ENCODE data around the gene C1RL.

Gene C1RL

DNA sequence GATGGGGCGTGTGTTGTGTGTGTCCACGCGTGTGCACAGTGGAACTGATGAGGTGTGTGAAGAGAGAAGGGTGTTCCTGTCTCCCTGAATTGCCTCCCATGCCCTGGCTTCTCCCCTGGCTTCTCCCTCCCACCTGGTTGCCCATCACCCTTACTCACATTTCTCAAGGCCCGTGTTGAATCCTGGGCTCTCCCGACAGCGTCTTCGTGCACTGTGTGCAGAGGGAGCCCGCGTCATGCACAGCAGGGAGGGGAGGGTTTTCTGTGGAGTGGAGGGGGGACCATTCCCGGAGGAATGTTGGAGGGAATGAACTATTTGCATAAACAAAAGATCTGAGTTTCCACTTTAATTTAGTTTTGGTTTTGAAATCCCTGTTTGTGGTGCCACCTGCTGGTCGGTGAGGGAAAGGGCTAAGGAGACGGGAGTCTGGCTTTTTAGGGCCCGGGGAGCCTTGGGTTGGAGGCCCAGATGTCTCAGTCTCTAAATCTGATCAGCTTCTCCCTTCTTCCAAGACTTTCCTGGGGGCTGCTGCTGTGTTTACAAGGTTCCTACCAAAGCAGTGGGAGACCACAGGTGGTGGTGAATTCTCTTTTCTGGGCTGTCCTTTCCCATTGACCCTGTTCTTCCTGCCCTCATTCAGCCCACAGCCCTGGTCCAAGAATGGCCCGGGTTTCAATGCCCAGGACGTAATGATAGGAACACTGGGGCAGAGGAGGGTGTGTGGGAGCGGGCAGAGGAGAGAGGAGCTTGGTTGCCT lies 16.6 kb downstream of the C1RL start, which contains the start of gene C1R:
C1R (minus strand) TSS at position 217 of the 757 bp plus-strand sequence; CDS start at position 160, 57 bp downstream.
- DNase-seq (ENCODE audit: low read depth) = peak; percentile 70

DNA sequence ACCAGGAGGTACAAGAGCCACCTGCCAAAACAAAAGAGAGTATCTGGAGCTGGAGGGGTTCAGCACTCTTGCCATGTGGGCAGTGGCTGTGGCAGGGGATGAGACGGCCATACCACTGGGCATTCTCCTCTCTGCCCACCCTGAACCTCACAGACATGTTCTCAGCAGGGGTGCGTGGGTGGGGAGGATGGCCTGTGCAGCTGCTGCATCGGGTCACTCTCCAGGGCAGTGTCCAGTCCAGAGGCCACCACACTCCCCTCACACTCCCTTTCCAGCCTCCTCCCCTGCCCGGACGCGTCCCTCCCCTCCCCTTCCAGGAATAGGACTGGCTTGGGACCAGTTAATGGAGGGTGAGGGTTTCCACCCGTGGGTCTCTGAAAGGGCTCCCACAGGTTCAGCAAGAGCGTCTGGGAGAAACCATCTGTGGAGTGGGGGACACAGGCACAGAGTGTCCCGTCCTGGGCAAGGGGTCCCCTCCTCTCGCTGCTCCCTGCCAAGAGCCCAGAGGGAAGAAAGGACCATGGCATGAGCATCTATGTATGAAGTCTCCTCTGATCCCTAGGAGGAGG lies 17.3 kb downstream of the C1RL start:
- DNase-seq (ENCODE audit: low read depth) = no peak

DNA sequence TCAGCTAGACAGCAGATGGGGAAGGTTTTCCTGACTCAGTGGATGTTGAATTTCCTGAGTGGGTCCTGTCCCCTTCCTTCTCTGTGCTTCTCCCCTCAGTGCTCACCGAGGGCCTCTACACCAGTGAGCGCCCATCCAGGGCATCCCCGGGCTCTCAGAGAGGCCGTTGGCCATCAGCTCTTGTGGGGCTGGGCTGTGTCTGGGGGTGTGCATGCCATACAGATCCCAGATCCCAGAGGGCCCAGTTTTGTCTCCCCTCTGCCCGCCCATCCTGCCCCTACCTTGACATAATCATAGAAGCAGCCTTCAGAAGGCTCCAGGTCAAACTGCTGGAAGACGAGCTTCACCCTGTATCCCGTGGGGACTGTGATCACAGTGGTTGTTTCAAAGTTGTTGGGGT lies 17.8 kb downstream of the C1RL start:
- no peak for DNase-seq (ENCODE audit: low read depth)

DNA sequence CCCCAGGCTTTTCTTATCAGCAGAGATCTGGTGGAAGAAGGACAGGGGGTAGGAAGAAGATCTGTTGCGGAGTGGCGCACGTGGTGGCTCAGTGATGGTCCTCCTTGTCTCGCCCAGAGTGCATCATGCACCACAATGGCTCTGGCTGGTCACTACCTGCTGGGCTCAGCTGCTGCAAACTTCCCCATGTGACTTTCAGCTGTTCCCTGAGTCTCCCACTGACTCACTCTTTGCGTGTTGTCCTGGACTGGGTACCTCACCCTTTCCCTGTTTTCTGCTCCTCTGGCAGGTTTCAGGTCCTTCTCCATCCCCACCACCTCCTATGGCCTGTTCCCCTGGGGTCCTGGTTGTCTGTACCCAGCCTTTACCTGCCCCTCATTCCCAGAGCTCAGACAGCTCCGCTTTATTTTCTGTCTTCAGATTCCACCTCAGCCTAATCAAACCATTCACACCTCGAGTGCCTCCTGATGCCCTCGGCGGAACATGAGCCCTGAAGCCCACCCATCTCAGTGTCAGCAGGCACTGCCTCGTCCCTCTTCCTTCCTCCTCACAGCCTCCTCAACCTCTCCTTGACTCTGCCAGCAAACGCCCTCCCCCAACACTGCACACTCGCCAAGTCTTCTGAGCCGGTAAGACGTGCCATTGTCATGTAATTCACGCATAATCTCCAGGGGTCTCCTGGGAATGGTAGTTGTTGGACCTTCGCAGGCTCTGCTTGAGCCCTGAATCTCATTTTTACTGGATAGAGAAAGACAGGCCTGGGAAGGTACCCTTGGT lies 18.6 kb downstream of the C1RL start:
- DNase-seq (ENCODE audit: low read depth) = no peak

DNA sequence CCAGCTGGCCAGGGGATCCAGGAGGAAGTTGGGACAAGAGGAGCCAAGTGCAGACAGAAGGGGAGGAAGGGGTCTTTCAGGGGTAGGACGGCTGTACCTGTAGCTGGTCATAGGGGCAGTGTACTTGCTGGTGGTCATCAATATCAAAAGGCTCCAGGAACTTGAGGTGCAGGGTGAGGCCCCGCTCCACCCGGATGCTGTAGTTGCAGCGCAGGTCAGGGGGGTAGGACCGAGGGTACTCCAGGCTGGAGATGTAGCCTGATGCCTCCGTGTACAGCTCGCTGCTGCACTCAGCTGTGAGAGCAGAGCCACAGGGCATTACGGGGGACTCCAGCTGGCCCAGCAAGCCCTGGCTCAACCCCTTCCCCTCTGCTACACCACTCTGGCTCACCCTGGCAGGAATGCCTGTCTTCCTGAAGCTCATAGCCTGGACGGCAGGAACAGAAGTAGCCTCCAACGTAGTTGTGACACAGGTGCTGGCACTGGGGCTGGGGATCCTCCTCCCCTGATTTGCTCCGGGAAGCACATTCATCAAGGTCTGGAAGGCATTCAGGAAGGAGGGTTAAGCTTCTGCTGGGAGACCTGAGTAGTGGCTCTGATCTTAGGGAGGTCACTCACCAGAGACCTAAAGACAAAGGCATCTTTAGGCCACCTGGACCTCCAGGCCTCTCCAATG lies 19.7 kb downstream of the C1RL start:
- DNase-seq (ENCODE audit: low read depth) = no peak

DNA sequence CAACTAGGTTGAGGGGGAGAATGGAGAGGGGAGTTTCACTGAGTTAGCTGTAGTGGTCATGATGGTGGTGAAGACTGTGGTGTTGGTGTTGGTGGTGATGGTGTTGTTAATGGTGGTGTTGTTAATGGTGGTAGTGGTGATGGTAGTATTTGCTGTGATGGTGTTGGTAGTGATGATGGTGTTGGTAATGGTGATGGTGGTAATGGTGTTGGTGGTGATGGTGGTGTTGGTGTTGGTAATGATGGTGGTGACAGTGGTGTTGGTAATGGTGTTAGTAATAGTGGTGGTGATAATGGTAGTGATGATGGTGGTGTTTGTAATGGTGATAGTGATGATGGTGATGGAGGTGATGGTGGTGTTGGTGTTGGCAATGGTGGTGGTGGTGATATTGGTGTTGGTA lies 25.9 kb downstream of the C1RL start:
- no peak for DNase-seq (ENCODE audit: low read depth)

DNA sequence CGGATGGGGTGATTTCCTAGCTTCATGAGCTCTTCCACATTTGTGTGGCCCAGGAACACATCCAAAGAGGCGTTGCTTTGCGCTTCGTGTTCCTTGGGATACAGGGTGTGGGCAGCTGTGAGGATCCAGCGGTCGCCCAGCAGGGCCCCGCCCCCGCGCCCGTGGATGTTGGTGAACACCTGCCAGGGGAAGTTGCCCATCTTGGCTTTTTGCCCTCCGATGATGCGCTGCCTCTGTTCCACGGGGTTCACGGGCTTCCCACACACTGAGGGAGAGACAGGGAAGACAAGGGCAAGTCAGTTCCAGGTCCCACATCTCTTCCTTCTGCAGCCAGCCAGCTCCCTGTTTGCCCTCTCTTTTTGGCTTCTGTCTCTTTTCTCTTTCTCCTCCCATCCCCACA lies 28.0 kb downstream of the C1RL start:
- DNase-seq (ENCODE audit: low read depth) = no peak

DNA sequence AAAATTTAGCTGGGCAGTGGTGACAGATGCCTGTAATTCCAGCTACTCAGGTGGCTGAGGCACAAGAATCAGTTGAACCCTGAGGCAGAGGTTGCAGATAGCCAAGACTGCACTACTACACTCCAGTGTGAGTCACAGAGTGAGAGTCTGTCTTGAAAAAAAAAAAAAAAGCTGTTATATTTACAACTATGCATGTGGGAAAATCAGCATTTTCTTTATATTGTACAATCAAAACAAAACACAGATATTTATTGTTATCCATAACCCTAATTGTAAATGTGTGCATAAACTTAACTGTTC lies 29.2 kb downstream of the C1RL start:
- DNase-seq (ENCODE audit: low read depth) = no peak

DNA sequence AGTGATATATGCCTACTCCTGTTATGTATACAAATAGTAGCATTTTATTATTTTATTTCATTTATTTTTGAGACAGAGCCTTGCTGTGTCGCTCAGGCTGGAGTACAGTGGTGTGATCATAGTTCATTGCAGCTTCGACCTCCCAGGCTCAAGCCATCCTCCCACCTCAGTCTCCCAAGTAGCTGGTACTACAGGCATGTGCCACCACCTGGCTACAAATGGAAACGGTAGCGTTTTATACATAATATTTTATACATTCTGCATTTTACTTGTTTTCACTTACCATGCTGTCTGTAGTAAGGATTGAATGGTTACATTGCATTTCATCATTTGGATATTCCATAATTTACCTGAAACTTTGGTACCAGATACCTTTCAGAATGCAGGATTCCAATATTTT lies 30.9 kb downstream of the C1RL start:
- no peak for DNase-seq (ENCODE audit: low read depth)

DNA sequence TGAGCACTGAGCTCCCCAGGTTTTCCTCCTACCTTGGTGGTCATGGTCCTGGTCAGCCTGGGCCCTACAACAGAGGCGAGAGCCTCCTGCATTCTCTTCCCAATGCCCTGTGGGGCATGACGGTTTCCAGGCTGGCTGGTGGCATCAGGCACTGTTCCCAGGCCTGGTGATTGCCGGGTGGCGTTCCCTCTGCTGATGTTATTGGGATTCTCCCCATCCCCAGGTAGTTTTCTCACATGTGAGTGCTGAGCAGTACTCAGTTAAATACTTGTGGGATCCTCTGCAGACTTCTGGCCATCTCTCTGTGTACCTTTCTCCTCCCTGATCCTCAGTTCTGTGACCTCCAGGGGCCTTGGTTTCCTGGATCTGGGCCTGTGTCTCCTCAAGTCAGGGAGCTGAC lies 32.5 kb downstream of the C1RL start:
- DNase-seq (ENCODE audit: low read depth) = no peak

DNA sequence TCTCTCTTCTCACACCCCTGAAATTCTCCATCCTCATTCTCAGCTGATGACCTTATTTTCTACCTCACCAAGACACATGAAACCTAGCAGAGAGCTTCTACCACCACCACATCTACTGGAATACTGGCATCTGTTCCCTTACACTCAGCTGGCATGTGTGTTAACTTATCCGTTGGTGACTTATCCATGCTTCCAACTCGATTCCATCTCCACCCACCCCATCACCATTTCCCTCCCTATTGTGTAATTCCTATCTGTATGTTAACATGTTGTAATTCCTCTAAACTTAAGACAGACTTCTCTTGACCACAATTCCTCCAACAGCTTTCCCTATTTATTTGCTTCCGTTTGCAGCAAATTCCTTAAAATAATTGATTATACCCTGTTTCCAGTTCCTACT lies 33.1 kb downstream of the C1RL start:
- no peak for DNase-seq (ENCODE audit: low read depth)

DNA sequence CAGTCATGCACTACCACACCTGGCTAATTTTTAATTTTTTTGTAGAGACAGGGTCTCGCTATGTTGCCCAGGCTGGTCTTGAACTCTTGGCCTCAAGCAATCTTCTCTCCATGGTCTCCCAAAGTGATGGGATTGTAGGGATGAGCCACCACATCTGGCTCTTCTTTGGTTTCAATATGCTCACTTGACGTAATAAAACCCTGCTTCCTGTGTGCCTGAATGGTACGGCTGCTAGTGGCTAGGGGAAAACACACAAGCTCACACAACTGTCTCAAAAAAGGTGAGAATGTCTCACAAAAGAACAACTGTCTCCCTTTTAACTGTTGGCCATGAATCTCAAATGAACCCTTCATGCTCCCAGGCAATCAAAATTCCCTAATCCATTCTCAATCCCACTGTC lies 33.5 kb downstream of the C1RL start:
- no peak for DNase-seq (ENCODE audit: low read depth)

DNA sequence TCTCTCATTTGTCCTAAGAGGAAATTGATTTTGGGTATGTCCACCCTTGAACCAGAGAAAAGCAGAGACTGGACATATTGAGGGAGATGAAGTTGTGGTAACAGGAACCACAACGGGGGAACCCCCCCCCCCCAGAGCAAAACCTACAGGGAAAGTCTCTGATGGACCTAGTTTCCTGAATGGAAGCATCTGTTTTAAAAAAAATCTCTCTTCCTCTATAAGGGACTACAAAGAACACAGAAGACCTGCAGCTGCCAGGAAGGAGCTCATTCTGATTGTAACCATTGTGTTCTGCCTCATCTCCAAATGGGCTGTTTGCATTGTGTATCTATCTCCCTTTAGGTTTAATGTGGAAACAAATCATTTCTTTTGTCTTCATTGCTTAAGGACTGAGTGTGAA lies 35.1 kb downstream of the C1RL start:
- DNase-seq (ENCODE audit: low read depth) = no peak

DNA sequence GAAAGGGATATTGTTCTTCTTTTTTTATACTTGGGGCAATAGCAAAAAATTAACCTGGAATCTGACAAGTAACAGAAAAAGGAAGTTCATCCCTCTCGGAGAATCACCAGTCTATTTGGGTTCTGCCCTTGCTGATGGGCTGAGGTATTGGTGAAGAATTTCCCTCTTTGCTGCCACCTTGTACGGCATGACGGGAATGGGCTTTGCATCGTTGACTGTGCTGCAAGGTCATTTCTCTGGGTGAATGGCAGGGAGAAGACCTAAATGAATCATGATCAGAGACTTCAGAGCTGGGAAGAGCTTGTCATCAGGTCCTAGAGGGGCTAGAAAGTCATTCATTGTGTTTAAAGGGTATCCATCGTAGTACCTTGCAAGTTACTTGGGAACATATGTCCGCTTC lies 36.5 kb downstream of the C1RL start:
- DNase-seq (ENCODE audit: low read depth) = no peak

DNA sequence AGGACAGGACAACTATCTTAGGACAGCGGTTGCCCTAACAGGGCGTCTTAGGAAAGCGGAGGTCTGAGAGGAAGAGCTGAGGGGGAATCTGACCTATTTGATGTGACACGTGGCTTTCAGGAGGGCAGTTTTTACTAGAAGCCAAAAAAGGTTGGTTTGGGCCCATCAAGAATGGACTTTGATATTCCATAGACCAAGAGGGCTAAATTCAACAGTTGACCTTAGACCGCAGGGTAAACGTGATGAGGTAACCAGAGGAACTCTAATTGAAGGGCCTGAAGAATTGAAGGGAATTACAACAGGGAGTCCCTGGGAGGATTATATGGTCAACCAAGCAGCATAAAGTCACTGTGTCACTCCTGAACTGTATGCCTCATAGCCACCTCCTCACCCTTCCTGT lies 37.0 kb downstream of the C1RL start:
- DNase-seq (ENCODE audit: low read depth) = no peak

DNA sequence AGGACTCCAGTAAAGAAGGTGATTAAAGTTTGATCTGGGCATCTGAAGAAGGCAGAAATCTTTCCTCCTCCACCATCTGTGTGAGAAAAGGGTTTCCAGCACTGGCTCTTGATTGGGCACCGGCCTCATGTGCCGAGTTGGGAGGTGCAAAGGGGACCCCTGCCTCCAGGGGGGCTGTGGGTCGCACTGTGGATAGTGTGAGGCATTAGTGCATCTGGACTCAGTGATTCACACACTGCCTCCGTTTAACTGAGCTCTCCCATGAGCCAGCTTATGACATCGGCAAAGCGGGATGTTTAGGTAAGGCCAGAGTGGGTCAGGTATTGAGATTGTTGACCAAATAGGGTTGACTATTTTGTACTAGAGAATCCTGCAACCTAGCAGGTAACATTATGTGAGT lies 39.6 kb downstream of the C1RL start:
- DNase-seq (ENCODE audit: low read depth) = no peak

DNA sequence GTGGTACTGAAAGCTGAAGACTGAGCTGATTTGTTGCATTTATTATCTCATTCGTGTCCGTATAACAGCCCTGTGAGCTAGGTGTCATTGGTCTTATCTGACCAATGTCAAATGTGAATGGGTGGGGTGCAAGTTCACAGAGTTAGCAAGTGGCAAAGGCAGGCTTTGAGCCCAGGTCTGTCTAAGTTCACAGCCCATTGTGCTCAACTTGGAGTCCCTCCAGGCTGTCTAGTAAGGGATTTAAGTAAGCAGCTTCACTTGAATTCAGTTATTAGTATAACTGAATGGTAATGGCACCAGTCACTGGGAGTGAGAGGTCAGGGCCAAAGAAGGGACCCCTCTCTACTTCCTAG lies 40.0 kb downstream of the C1RL start:
- DNase-seq (ENCODE audit: low read depth) = no peak

DNA sequence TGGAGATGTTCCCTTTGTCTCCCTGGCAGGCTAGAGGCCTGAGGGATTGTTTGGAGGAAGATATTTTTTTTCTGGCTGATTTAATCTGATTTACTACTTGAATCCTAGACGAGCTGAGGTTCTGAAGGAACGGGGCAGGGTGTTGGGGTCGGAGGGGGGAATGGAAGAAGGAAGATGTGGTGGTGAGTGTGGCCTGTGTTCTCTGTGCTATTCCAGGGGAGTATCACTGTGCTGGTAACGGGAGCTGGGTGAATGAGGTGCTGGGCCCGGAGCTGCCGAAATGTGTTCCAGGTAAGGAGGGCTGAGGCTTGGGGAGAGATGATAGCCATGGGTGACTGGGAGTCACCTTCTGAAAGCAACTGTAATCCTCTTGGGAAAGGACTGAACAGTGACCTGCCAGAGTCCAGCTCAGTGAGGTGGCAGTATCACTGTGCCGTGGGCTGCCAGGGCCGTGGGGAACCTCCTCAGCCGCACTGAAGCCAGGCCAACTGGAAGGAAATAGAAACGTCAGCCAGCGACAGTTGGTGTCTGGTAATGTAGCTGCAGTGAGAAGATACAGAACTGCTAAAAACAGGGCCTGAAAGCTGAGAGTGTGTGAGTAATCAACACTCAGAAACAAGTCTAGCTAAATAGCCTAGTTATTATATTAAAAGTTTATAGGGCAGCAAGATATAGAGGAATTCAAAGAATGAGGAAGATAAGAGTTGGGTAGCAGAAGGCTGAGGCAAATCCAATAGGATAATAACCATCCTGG lies 40.6 kb downstream of the C1RL start:
- no peak for DNase-seq (ENCODE audit: low read depth)

DNA sequence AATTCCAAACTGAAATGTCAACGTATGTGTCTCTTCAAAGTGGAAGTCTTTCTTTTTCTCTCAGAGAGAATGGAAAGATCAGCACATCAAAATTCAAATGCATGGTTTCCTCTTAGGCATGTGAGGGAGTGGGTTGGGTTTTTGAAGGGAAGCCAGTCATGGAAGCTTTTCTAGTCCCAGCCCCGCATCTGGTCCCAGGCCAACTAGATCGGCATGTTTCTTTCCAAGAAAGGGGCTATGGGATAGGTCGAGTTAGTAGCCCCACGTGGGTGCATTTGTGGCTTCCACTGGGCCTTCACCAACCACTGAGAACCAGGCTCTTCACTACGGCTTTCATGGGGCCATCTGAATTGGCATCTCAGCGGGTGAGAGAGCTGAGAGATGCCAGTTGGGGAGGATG lies 41.9 kb downstream of the C1RL start:
- DNase-seq (ENCODE audit: low read depth) = no peak

DNA sequence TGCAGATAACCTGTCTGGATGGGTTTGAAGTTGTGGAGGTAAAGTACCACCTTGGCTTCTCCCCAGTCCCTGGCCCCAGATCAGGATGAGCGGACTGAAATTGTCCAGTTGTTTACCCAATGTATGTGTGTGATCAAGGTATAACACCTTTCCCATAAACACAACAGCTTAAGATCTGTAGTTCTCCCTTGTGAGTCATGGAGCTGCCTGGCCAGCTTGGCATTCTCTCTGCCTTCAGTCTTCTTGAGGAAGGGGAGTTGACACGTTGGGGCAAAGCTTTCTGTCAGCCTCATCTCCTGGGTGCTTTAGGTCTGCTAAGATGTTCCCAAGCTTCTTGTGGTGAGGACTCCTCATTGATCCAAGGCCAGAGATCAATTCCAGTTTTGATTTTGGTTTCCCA lies 42.4 kb downstream of the C1RL start:
- no peak for DNase-seq (ENCODE audit: low read depth)

DNA sequence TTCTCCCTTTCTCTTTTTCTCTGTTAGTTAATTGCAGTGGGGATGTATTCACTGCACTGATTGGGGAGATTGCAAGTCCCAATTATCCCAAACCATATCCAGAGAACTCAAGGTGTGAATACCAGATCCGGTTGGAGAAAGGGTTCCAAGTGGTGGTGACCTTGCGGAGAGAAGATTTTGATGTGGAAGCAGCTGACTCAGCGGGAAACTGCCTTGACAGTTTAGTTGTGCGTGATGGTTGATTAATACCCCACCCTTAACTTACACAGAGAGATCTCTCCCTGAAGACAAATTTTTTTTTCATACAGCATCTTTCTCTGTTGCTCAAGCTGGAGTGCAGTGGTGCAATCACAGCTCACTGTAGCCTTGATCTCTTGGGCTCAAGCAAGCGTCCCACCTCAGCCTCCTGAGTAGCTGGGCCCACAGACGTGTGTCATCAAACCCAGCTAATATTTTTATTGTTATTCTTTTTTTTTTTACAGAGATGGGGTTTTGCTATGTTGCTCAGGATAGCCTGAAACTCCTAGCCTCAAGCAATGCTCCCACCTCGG lies 43.9 kb downstream of the C1RL start:
- no peak for DNase-seq (ENCODE audit: low read depth)

DNA sequence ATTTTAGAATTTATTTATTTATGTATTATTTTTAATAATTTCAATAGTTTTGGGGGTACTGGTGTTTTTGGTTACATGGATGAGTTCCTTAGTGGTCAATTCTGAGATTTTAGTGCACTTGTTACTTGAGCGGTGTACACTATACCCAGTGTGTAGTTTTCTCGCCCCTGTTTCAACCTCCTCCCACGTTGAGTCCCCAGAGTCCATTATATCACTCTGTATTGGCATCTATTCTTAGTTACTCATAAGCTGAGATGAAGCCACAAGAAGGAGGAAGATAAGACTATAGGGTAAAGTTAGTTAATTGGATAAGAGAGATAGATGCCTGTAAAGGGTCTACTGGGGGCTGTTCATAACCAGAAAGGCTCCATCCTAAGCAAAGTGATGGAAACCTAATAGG lies 44.5 kb downstream of the C1RL start:
- no peak for DNase-seq (ENCODE audit: low read depth)
